ENCODE measurements around the gene CASD1.
A peak's percentile ranks its signal among the peaks of the same experiment; 100 is the strongest.

CASD1 gene

DNA sequence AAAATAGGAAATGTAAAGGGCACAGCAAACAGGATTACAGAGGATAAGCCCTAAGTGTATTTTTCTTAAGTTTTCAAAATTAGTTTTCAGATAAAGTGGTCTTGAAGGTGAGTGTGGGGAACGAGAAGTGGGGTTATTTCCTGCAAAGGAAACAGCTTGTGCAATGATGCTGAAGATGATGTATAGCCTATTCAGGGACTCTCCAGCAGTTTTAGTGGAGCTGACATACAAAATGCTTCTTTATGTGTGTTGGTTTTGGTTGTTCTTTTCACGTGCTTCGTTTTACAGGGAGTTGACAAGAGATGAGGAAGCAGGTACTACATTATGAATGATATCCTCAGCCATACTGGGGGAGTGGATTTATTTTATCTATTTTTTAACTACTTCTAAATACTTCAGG lies 20.5 kb downstream of the CASD1 start:
- H3K9ac ChIP-seq, result no peak overlapping the region
- no peaks in the 10 kb centered on the region; a peak in 1 of 22 replicates for H3K27me3 ChIP-seq
- no peak overlapping the region for H3K4me2 ChIP-seq
- peaks cover 0 to 8% (median 0%) of the 10 kb centered on the region in 11 experiments; a peak in 1 of 22 replicates for H4K20me1 ChIP-seq
- H3K27ac ChIP-seq, result no peak overlapping the region
- H3K4me3 ChIP-seq, result no peak overlapping the region
- TF ChIP-seq Cebpa-rat (IDR thresholded peaks at IDR 0.05), result no peak
- no peaks in the 10 kb centered on the region for H3K4me1 ChIP-seq
- H3K36me3 ChIP-seq, result peaks cover 50 to 89% (median 67%) of the 10 kb centered on the region in 11 experiments
- no peaks in the 10 kb centered on the region for H3K9me3 ChIP-seq (replicated peaks in 1 of 11)

DNA sequence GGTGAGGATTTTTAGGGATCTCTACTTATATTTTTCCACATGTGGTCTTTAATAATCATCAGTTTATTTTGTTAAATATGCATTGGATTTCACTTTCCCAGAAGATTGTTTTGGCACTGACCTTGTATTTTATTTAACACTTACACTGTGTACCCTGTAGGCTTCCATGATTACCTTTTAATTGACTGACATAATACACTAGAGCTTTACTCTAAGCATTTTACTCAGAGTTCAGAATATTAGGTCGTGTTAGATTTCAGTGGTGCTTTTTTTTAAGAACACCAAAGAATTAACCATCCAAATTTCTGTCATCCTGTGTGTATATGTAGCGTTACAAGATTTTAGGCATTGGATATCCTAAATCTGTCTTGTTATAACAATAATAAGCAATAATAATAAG lies 23.1 kb downstream of the CASD1 start:
- peaks cover 59 to 94% (median 74%) of the 10 kb centered on the region in 11 experiments for H3K36me3 ChIP-seq
- H3K4me3 ChIP-seq, result no peak overlapping the region
- no peak overlapping the region for H3K27ac ChIP-seq

DNA sequence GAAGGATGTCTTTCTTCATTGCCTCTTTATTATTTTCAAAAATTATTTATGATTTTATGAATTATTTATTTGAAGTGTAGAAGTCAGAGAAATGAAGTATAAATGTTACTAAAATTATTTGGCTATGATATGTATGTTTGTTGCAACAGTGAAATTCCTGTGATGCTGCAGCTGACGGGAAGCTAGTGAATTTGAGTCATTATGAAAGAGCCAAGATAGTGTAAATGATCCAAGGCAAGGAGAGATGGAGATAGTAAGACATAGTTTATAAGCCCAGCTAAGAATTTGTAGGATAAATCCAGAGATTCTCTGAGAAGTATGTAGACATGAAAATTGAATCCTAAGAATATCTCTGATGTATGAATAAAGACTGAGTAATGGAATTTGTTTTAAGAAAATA lies 30.8 kb downstream of the CASD1 start:
- no peak overlapping the region for H3K4me3 ChIP-seq
- no peaks in the 10 kb centered on the region for H3K4me1 ChIP-seq
- no peaks in the 10 kb centered on the region for H3K27me3 ChIP-seq
- no peak overlapping the region for H3K27ac ChIP-seq
- no peaks in the 10 kb centered on the region for H4K20me1 ChIP-seq
- no peaks in the 10 kb centered on the region for H3K9me3 ChIP-seq (replicated peaks in 1 of 11)
- H3K36me3 ChIP-seq, result peaks cover 34 to 85% (median 51%) of the 10 kb centered on the region in 11 experiments
- no peak overlapping the region for H3K4me2 ChIP-seq
- no peak overlapping the region for H3K9ac ChIP-seq
- no peak for TF ChIP-seq Cebpa-rat (IDR thresholded peaks at IDR 0.05)

More for the DNA sequence above, 23.1 kb downstream of the CASD1 start:
- TF ChIP-seq Cebpa-rat (IDR thresholded peaks at IDR 0.05), result no peak
- Histone ChIP-seq H3K9me3 (replicated peaks in 1 of 11) (no peaks in the 10 kb centered on the region), H3K27me3 (no peaks in the 10 kb centered on the region), H3K9ac (no peak overlapping the region), H4K20me1 (no peaks in the 10 kb centered on the region), H3K4me1 (no peaks in the 10 kb centered on the region), H3K4me2 (no peak overlapping the region)

- Histone ChIP-seq H3K27ac (no peak overlapping the region), H3K9me3 (replicated peaks in 1 of 11) (no peaks in the 10 kb centered on the region), H3K4me3 (no peak overlapping the region), H3K9ac (no peak overlapping the region), H3K4me2 (peak overlapping the region in 5 of 11 experiments; percentile 6 to 46 (median 13); a peak in 7 of 22 replicates), H4K20me1 (no peaks in the 10 kb centered on the region), H3K36me3 (peaks cover 0 to 61% (median 33%) of the 10 kb centered on the region in 11 experiments; a peak in 21 of 22 replicates), H3K27me3 (no peaks in the 10 kb centered on the region), H3K4me1 (peaks cover 0 to 22% (median 6%) of the 10 kb centered on the region in 10 experiments; a peak in 8 of 20 replicates)
- no peak for TF ChIP-seq Cebpa-rat (IDR thresholded peaks at IDR 0.05)
Observed at GRCh38 chr7:94547126-94547525, 37.5 kb downstream of the CASD1 start.

- H3K4me1 ChIP-seq, result peaks cover 0 to 18% (median 12%) of the 10 kb centered on the region in 10 experiments; a peak in 12 of 20 replicates
- H3K4me3 ChIP-seq, result no peak overlapping the region; a peak in 1 of 20 replicates
- TF ChIP-seq Cebpa-rat (IDR thresholded peaks at IDR 0.05), result no peak
- peak overlapping the region in 6 of 11 experiments; percentile 11 to 74 (median 48); a peak in 10 of 22 replicates for H3K27ac ChIP-seq
- H4K20me1 ChIP-seq, result no peaks in the 10 kb centered on the region
- H3K9ac ChIP-seq, result no peak overlapping the region
- no peaks in the 10 kb centered on the region for H3K27me3 ChIP-seq
- peaks cover 33 to 91% (median 56%) of the 10 kb centered on the region in 11 experiments for H3K36me3 ChIP-seq
- H3K9me3 ChIP-seq (replicated peaks in 1 of 11), result no peaks in the 10 kb centered on the region
- H3K4me2 ChIP-seq, result peak overlapping the region in 7 of 11 experiments; percentile 2 to 71 (median 32); a peak in 10 of 22 replicates
Observed at GRCh38 chr7:94556028-94556427, 46.4 kb downstream of the CASD1 start.

DNA sequence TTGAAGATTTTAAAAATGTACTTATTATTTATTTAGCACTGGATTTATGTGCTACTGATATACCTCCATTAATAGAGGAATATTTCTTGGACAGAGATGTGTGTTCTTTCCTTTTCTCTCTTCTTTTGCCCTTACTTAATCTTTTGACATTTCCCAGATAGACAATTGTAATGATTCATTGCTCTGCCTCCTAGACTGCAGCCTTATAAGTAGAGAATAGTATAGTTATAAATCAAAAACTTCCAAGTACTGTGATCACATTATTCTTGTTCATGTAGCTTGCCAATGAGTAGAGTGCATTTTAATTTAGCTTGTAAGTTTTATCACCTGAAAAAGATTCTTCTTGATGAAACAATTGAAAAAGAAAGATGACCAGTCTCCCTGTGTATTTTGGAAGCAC lies 47.6 kb downstream of the CASD1 start:
- Histone ChIP-seq H4K20me1 (no peaks in the 10 kb centered on the region), H3K36me3 (peaks cover 29 to 82% (median 44%) of the 10 kb centered on the region in 11 experiments), H3K9me3 (replicated peaks in 1 of 11) (no peaks in the 10 kb centered on the region), H3K9ac (no peak overlapping the region), H3K27ac (peak overlapping the region in 3 of 11 experiments; percentile 7 to 55 (median 10); a peak in 4 of 22 replicates), H3K4me1 (peaks cover 0 to 23% (median 17%) of the 10 kb centered on the region in 10 experiments; a peak in 15 of 20 replicates), H3K27me3 (no peaks in the 10 kb centered on the region), H3K4me2 (no peak overlapping the region), H3K4me3 (no peak overlapping the region)
- TF ChIP-seq Cebpa-rat (IDR thresholded peaks at IDR 0.05), result no peak

DNA sequence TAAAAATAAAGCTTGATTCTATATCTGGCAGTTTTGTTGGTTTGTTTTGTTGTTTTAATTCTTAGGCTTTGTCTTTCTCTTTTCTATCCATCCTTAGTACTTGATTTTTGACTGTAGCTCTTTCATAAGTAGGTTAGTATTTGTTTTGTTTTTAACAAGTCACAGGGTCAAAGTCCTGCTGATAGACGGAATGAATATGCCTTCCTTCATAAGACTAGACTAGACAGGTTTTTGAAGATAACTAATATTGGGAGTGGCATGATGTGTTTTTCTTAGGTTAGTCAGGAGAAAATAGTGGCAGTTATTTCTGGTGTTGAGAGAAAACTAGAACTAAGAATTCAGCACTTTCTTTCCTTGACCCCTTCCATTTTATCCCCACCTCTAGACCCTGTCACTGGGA lies 50.4 kb downstream of the CASD1 start:
- peaks cover 11 to 64% (median 32%) of the 10 kb centered on the region in 11 experiments; a peak in 17 of 22 replicates for H3K36me3 ChIP-seq
- no peaks in the 10 kb centered on the region for H3K27me3 ChIP-seq
- peaks cover 0 to 28% (median 20%) of the 10 kb centered on the region in 10 experiments; a peak in 15 of 20 replicates for H3K4me1 ChIP-seq
- no peak overlapping the region for H3K4me2 ChIP-seq
- H4K20me1 ChIP-seq, result no peaks in the 10 kb centered on the region
- H3K9ac ChIP-seq, result no peak overlapping the region
- no peak for TF ChIP-seq Cebpa-rat (IDR thresholded peaks at IDR 0.05)
- H3K27ac ChIP-seq, result no peak overlapping the region
- H3K4me3 ChIP-seq, result no peak overlapping the region
- no peaks in the 10 kb centered on the region for H3K9me3 ChIP-seq (replicated peaks in 1 of 11)

DNA sequence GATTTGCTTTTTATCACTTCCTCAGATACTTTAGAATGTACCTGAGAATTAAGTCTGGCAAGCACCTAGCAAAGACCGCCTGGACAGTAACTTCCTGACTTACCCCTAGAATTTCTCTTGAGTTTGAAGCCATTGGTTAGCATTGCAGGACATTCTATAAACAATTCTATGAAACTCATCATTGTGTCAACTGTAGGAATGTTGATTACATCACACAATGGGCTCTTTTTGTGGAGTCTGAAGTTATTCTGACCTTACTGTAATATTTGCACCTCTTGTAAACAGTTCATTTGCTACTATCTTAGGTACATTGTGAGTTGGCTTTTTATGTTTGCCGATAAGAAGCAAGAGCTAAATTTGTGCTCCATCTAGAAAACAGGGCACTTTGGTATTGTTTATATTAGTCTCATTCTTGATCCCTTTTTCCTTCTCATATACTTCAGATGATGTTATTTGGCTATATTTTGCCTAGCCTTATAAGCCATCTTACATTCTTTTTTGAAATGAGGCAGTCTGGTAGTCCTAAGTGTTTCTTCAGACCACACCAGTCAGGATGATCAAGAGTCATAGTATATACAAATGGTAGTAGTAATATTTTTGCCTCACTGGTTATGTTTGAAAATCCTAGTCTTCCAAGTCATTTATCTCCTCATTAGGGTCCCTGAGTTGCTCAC lies 52.4 kb downstream of the CASD1 start:
- H3K36me3 ChIP-seq, result peaks cover 6 to 51% (median 26%) of the 10 kb centered on the region in 11 experiments; a peak in 18 of 22 replicates
- H3K27ac ChIP-seq, result peak overlapping the region in 8 of 11 experiments; percentile 28 to 70 (median 59); a peak in 14 of 22 replicates
- no peaks in the 10 kb centered on the region for H4K20me1 ChIP-seq
- peak overlapping the region in 1 of 11 experiments; percentile 6; a peak in 2 of 22 replicates for H3K9ac ChIP-seq
- TF ChIP-seq Cebpa-rat (IDR thresholded peaks at IDR 0.05), result no peak
- H3K27me3 ChIP-seq, result no peaks in the 10 kb centered on the region
- H3K4me3 ChIP-seq, result no peak overlapping the region
- peak overlapping the region in 7 of 11 experiments; percentile 3 to 53 (median 34); a peak in 12 of 22 replicates for H3K4me2 ChIP-seq
- H3K4me1 ChIP-seq, result peaks cover 0 to 17% (median 9%) of the 10 kb centered on the region in 10 experiments; a peak in 9 of 20 replicates
- no peaks in the 10 kb centered on the region for H3K9me3 ChIP-seq (replicated peaks in 1 of 11)

DNA sequence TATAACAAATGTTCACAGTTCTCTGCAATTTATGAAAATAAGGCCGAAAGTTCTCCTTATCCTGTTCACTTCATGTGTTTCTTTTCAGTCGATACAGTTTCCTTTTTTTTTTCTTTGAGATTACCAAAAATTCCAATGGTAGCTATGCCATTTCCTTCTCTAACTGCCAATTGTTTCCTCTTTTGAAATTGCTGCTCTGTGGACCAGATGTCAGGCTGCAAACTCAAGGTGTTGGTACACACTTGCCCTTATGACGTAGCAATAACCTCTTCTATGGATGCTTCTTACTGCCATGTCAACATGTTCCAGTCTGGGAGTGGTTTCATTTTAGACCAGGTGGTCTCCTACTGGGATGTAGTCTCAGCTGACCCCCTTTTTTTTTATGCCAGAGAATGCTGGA lies 52.9 kb downstream of the CASD1 start:
- Histone ChIP-seq H3K4me3 (no peak overlapping the region), H4K20me1 (no peaks in the 10 kb centered on the region), H3K4me2 (peak overlapping the region in 7 of 11 experiments; percentile 3 to 53 (median 34); a peak in 11 of 22 replicates), H3K9me3 (replicated peaks in 1 of 11) (no peaks in the 10 kb centered on the region), H3K36me3 (peaks cover 6 to 46% (median 24%) of the 10 kb centered on the region in 11 experiments; a peak in 18 of 22 replicates), H3K9ac (peak overlapping the region in 1 of 11 experiments; percentile 6; a peak in 2 of 22 replicates), H3K27me3 (no peaks in the 10 kb centered on the region), H3K27ac (peak overlapping the region in 8 of 11 experiments; percentile 28 to 70 (median 59); a peak in 14 of 22 replicates), H3K4me1 (peaks cover 0 to 17% (median 9%) of the 10 kb centered on the region in 10 experiments; a peak in 8 of 20 replicates)
- peak in 3 of 11 experiments; percentile 9 to 70 (median 19); a peak in 2 of 22 replicates for TF ChIP-seq Cebpa-rat (IDR thresholded peaks at IDR 0.05)

All from BLaER1 treated with 17β-estradiol and CSF1 and Interleukin-3, amounts not matched to agents 10 nM and 100 nM (cell line).